OCI-M2 (cell line): ENCODE results near the gene CSNK1G2.
A peak's percentile ranks its signal among the peaks of the same experiment; 100 is the strongest.

Experiments used
- DNase-seq: peaks from one replicate; lab custom pipeline; 2025; ENCODE audit not compliant: unreplicated experiment; lab: John Stamatoyannopoulos, UW

CSNK1G2 gene

DNA sequence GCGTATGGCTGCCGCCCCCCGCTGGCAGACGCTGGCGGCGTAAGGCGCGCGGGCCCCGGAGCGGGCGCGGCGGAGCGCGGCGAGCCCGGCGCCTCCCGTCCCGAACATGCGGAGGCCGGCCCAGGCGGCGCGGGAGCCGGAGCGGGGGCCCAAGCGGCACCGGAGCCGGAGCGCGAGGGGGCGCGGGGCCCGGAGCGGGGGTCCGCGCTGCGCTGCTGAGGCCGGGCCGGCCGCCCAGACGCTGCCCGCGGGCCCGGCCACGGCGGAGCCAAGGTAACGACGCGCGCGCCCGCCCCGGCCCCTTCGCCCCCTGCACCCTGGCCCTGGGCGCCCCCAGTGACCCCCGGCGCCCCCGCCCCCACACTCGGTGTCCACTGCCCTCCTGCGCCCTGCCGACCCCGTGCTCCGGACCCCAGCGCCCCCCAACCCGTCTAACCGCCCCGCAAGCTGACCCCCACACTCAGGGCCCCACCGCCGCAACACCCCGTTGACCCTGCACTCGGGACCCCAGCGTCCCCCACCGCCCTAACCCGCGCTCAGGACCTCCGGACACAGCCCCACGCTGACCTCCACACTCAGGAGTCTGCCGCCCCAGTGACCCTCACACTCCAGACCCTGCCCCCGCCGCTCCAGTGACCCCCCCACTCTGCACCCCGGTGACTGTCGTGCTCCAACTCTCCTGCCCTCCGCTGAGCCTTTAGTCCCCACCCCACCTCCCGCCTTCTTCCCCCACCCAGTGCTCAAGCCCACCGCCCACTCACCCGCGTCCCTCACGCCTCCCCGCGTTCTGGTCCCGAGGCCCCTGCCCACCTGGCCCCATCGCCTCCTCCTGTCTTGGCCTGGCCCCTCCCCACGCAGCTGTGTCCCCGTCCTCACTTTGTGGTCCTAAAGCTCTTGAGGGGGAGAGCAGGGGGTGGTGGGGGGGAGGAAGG, at the start of gene CSNK1G2:
CSNK1G2 (plus strand) TSS at position 27 of the 932 bp plus-strand sequence. CDS start 28,601 bp downstream, outside the sequence.
- DNase-seq, result no peak

DNA sequence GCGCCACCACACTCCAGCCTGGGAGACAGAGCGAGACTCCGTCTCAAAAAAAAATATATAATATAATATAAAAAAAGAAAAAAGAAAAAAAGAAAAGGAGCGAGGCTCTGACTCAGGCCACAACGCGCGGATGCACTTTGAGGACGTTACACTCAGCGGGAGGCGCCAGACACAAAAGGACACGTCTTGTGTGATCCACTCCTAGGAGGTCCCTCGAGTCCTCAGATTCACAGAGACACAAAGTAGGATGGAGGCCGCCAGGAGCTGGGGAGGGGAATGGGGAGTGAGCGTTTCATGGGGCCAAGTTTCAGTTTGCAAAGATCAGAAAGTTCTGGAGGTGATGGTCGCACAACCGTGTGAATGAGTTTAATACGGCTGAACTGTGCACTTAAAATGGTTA, 47.2 kb upstream of the CSNK1G2 start:
- no peak for DNase-seq

DNA sequence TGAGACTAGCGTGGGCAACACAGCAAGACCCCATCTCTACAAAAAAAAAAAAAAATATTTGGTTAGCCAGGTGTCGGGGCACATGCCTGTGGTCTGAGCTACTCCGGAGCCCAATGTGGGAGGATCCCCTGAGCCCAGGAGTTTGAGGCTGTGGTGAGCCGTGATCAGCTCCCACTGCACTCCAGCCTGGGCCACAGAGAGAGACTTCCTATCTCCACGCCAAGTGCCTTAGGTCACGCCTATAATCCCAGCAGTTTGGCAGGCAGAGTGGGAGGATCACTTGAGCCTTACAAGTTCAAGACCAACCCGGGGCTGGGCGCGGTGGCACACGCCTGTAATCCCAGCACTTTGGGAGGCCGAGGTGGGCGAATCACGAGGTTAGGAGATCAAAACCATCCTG, 44.5 kb upstream of the CSNK1G2 start:
- DNase-seq, result no peak

DNA sequence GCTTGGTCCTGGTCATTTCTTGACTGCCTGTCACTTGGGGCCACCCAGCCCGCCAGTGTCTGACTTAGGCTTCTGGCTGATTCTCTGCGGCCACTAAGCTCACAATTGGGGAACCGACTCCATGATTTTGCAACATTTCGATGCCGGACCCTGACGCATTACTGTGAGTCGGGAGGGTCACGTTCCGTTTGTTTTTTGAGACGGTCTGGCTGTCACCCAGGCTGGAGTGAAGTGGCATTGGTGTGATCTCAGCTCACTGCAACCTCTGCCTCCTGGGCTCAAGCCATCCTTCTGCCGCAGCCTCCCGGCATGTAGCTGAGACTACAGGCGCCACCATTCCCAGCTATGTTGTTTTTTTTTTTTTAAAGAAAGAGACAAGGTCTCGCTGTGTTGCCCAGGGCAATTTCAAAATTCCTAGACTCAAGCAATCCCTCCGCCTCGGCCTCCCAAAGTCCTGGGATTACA, 39.0 kb upstream of the CSNK1G2 start:
- no peak for DNase-seq

DNA sequence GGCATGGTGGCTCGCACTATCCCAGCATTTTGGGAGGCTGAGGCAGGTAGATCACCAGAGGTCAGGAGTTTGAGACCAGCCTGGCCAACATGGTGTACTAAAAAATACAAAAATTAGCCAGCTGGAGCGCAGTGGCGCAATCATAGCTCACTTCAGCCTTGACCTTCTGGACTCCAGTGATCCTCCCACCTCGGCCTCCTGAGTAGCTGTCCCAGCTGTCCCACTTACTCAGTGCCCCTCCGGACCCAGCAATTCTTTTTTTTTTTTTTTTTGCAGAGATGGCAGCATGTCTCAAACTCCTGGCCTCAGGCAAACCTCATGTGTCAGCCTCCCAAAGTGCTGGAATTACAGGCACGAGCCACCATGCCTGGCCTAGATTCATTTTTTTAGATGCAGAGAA, 38.0 kb upstream of the CSNK1G2 start:
- DNase-seq, result no peak

DNA sequence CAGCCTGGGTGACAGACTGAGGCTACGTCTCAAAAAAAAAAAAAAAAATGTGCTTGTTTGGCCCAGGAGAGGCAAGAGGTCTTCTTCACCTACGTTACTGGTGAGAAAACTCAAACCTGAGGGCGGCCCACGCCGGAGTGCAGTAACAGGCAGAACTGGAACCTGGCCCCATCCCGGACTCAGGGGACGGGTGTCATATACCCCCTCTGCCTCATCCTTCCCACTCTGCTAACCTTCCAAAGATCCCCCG, 36.2 kb upstream of the CSNK1G2 start:
- DNase-seq, result no peak

DNA sequence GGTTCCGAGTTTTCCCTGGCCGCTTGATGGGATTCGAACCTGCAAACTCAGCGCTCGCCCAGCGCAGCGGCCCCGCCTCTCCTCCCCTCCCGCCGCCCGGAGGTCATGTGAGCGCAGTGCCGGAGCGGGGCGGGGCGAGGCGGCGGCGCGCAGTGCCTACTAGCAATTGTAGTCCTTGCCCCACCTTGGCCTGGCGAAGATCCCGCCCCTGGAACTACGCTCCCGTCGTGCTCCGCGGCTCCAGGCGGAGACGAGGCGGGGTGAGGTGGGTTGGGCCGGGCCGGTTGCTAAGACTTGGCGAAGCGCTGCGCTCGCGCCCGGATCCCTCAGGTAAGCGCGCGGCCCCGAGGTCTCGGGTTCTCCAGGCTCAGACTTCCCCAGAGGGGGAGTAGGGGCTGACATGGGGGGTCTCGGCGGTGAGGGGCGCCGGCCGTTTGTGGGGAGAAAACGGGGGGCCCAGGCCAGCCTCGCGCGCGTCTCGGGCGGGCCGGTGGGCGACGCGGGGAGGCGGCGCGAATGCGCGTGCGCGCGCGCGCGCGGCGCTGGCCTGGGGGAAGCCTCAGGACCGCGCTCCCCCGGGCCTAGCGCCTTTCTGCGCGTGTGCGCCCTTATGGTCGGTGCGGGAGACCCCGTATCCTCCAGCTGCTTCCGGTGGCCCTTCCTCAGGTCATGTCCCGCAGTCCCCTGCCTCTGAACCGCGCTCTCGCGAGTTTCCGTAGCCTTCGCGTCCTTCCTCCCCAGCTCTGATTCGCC, 35.7 kb upstream of the CSNK1G2 start, which contains the start of the genes ADAT3 and SCAMP4:
ADAT3 (plus strand) TSS at position 290 of the 753 bp plus-strand sequence. CDS start 6,649 bp downstream, outside the sequence.
SCAMP4 (plus strand) TSS at position 290 of the 753 bp plus-strand sequence. CDS start 9,621 bp downstream, outside the sequence.
- peak; percentile 58 for DNase-seq

DNA sequence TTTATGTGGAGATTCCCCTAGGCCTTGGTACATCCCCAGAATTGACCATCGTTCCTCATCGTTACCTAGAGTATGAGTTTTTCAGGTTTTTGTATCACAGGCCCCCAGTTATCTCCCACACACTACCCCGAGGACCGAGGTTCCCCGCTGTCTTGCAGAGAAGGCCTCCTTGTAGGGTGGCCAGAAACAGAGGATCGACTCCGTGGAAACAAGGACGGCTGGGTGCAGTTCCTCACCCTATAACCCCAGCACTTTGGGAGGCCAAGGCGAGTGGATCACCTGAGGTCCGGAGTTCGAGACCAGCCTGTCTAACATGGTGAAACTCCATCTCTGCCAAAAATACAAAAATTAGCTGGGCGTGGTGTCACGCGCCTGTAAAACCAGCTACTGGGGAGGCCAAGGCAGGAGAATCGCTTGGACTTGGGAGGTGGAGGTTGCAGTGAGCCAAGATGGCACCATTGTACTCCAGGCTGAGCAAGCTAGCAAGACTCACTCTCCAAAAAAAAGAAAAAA, 35.1 kb upstream of the CSNK1G2 start:
- no peak for DNase-seq

DNA sequence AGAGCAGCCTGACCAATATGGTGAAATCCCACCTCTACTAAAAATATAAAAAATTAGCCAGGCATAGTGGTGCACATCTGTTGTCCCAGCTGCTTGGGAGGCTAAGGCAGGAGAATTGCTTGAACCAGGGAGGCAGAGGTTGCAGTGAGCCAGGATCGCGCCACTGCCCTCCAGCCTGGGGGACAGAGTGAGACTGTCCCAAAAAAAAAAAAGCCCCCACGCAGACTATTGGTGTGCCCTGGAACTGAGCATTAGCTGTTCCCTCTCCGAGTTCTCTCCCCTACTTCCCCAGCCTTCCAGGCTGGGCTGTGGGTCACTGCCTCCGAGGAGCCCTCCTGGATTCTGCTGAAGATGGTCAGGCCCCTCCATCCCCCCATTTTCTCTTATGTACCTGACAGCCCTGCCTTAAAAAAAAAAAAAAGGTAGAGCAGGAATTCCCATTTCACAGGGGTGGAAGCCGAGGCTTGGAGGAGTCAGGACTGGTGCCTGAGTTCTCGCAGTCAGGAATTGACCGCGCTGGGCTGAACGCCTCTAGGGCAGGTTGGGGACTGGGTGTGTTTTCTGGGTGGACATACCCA, 33.9 kb upstream of the CSNK1G2 start:
- DNase-seq, result no peak

DNA sequence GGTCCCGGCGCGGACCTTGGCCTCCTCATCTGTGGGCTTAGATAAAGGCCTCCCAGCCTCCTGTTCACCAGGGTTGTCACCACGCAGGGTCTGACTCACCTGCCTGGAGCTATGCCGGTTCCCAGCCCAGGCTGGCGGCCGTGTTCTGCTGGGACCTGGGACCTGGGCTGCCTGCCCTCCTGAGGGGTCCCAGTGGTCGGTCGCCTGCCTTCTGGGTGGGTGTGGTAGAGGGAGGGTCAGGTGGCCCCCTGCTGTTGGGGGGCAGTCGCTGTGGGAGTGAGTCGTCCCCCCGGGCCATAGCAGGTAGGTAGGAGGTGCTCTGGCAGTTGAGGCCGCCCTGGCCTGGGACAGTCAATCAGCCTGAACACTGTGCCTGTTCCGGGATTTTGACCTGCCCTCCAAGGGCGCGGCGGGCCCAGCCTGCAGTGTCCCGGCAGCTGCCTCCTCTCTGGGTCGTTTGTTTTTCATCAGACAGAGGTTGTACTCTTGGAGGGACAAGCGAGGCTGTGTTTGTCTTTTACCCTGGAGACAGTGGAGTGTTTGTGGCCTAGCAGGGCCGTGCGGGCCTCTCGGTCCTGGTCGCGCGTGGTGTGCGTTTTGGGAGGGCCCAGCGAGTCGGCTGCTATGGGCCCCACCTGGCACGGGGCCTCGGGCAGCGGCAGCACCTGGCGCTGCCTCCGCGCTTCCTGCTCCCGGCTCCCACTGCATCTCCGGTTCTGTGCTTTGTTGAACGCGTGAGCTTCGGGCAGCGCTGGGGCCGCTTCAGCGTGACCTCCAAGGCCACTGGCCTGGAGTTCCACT, 33.2 kb upstream of the CSNK1G2 start:
- DNase-seq, result no peak

DNA sequence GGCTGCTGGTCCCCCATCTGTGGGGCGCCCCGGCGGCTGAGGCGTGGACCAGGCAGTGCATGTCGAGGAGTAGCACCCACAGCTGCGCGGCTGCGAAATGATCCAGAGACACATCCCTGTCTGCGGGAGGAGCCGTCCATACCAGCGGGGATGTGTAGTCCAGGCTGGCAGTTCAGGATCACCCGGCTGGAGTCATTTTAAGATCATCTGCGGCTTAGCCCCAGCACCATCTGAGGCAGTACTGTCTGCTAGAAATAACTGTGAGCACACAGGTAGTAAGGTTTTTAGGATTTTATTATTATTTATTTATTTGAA, 32.7 kb upstream of the CSNK1G2 start:
- DNase-seq, result no peak

DNA sequence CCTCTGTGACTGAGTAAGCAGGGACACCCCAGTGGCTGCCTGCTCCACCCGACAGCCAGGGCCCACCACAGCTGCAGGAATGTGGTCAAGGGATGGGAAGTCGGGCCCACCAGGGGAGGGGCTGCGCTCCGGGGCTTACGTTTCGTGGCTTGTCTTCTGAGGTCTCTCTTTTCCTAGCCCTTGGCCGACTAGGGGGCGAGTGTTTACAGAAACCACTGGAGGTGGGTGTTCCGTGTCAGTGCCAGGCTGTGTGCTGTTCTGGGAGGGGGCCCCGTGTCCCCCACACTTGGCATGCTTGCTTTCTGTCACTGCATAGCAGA, 31.3 kb upstream of the CSNK1G2 start:
- no peak for DNase-seq

DNA sequence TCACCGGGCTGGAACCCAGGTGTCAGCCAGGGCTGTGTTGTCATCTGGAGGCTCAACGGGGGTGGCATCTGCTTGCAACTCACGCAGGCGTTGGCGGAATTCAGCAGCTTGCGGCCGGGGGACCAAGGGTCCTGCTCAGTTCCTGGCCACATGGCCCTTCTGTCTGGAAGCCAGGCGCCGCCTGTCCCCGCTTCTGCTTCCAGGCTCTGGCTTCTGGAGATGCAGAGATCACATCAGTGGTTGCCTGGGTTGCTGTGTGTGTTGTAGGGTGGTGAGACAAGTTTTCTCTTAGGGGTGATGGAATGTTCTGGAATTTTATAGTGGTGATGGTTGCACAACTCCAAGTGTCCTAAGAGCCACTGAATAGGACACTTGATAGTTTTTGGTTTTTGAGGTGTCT, 30.8 kb upstream of the CSNK1G2 start:
- no peak for DNase-seq

DNA sequence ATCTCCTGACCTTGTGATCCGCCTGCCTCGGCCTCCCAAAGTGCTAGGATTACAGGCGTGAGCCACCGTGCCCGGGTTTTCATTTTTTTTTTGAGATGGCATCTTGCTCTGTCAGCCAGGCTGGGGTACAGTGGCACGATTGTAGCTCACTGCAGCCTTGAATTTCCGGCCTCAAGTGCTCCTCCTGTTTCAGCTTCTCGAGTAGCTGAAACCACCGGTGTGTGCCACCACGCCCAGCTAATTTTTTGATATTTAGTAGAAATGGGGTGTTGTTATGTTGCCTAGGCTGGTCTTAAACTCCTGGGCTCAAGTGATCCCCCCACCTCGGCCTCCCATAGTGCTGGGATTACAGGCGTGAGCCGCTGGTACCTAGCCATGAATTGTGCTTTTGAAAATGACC, 29.9 kb upstream of the CSNK1G2 start:
- no peak for DNase-seq

DNA sequence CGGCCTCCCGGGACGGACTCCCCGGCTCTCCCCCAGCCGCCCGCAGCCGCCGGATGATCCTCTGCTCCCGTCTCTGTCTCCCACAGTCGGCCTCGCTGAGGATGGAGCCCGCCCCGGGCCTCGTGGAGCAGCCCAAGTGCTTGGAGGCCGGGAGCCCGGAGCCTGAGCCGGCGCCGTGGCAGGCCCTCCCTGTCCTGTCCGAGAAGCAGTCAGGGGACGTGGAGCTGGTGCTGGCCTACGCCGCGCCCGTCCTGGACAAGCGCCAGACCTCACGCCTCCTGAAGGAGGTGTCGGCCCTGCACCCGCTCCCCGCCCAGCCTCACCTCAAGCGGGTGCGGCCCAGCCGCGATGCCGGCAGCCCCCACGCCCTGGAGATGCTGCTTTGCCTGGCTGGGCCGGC, 29.0 kb upstream of the CSNK1G2 start:
- DNase-seq, result no peak

DNA sequence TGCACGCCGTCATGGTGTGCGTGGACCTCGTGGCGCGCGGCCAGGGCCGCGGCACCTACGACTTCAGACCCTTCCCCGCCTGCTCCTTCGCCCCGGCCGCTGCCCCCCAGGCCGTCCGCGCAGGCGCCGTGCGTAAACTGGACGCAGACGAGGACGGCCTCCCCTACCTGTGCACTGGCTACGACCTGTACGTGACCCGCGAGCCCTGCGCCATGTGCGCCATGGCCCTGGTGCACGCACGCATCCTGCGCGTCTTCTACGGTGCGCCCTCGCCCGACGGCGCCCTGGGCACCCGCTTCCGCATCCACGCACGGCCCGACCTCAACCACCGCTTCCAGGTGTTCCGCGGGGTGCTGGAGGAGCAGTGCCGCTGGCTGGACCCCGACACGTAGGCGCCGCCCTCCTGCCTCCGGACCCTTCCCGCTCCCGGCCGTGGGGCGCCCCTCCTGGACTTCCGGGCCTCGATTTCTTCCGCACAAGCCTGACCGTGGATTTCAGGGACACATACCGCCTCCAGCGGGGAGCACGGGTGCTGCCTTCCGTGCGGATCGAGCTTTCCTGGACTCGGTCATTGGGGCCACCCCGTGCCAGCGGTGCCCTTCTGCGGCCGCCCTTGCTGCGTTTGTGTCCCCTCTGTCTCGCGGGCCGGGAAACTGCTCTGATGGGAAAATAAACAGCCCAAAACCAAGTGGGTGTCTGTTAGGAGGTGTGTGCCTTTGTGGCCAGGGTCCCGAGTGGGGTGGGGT, 28.0 kb upstream of the CSNK1G2 start:
- DNase-seq, result no peak

DNA sequence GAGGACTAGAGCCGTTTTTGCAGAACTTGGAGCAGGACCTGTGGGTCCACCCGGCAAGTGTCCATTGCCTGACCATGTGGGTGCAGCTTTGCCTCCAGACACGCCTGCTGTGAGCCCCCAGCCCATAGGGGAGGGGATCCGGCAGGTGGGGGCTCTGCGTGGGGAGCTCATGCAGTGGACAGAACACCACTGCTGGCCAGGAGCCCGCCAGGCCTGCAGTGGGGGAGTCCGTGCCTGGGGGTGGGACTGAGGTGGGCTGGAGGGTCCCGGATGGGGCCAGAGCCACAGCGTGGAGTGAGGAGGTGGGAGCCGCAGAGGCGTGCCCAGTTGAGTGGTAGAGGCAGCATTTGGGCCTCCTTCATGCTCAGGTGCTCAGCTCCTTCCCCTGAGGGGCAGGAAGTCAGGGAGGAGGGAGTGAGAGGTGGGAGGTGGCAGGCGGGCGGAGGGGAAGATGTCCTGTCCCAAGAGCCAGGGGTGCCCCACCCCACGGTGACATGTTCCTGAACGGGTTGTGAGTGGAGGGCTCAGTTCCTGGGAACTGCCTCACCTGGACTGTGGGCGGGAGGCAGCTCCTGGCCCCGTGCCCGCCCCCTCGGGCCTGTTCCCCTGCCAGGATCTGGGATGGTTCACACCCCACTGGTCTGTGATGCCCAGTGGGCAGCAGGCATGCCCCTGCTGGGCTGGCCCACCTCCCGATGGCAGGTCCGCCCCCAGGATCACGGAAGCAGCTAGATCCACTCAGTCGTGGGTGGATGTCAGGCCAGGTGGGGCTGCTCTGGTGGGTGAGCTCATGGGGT, 27.0 kb upstream of the CSNK1G2 start:
- no peak for DNase-seq

DNA sequence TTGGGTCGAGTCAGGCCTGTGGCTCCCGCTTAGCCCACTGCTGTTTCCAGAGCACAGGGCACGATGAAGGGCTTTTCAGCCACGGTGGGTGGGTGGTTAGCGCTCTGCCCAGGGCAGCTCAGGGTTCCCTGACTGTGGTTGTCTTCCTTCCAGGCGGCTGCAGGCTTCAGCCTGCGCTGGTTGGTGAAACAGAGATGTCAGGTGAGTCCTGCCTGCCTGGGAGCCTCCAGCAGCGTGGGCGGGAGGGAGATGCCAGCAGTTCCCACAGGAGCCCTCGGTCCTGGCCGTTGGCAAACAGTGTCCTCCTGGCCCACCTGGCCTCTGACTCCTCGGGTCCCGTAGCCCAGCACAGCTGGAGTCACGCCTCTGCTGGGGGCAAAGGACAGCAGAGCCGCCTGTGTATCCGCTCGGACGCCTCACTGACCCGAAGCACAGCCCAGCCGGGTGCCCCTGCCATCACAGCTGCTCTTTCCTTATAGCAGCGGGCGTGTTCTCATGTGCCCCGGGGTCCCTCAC, 26.1 kb upstream of the CSNK1G2 start:
- DNase-seq, result no peak

DNA sequence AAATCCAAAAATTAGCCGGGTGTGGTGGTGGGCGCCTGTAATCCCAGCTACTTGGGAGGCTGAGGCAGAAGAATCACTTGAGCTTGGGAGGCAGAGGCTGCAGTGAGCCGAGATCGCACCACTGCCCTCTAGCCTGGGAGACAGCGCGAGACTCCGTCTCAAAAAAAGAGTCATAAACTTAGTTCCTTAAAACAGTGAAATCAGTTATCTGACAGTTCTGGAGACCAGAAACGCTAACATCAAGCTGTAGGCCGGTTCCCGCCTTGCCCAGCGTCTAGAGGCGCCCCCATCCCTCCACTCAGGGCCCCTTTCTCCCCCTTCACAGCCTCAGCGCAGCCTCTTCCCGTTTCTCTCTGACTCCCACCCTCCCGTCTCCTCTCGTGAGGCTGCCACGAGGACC, 23.8 kb upstream of the CSNK1G2 start:
- no peak for DNase-seq
